Glomerular visceral epithelial cell (primary cell): Measurements from ENCODE around the gene CD300H.
"Not testable (repeated sequence)": the region's sequence is repeated elsewhere in the genome, so short reads cannot be mapped to it uniquely, and the experiment has no call there.

Source experiments
- DNase-seq: peaks from one replicate; pipeline ENCODE4 v3.0.0-alpha.2; 2016; ENCODE audit errors: extremely low spot score

The CD300H gene

GRCh38 chr17:74526681-74527080 is 40.6 kb downstream of the CD300H start:
- no peak for DNase-seq

- no peak for DNase-seq
Observed at GRCh38 chr17:74525781-74526288, 41.5 kb downstream of the CD300H start.

- DNase-seq: no peak
Observed at GRCh38 chr17:74525465-74525725, 41.9 kb downstream of the CD300H start.

- DNase-seq: no peak
Observed at GRCh38 chr17:74524653-74525464, 42.5 kb downstream of the CD300H start.

- DNase-seq: no peak
Observed at GRCh38 chr17:74523308-74523707, 44.0 kb downstream of the CD300H start.

GRCh38 chr17:74522381-74523105 is 44.8 kb downstream of the CD300H start:
- DNase-seq: no peak

GRCh38 chr17:74521701-74522201 is 45.6 kb downstream of the CD300H start:
- DNase-seq: no peak

GRCh38 chr17:74520790-74521480 is 46.4 kb downstream of the CD300H start:
- no peak for DNase-seq

GRCh38 chr17:74520016-74520434 is 47.3 kb downstream of the CD300H start:
- no peak for DNase-seq

- not testable (repeated sequence) for DNase-seq
Observed at GRCh38 chr17:74518413-74518981, 48.8 kb downstream of the CD300H start.

- DNase-seq: no peak
Observed at GRCh38 chr17:74516561-74517328, 50.6 kb downstream of the CD300H start.

GRCh38 chr17:74515941-74516340 is 51.4 kb downstream of the CD300H start:
- DNase-seq: no peak

- DNase-seq: no peak
Observed at GRCh38 chr17:74514632-74515334, 52.5 kb downstream of the CD300H start.

GRCh38 chr17:74513987-74514631 is 53.2 kb downstream of the CD300H start:
- DNase-seq: peak; percentile 36

GRCh38 chr17:74512624-74513091 is 54.7 kb downstream of the CD300H start:
- peak; percentile 58 for DNase-seq

GRCh38 chr17:74512036-74512435 is 55.3 kb downstream of the CD300H start:
- no peak for DNase-seq
